ENCODE measurements around the gene RHOBTB1.

- TF ChIP-seq FOXM1 (IDR thresholded peaks at IDR 0.05; ENCODE audit: borderline replicate concordance) (no peak), L3MBTL2 (conservative IDR thresholded peaks at IDR 0.05) (no peak), PKNOX1 (IDR thresholded peaks at IDR 0.05) (no peak)
These were observed 94.2 kb downstream of the RHOBTB1 start for GRCh38 chr10:60849740-60850139.
